Renal cortex interstitium (tissue), 11 donors: ENCODE data around the gene KIFC3. TPM values are rescaled to one million over a fixed set of nuclear protein-coding genes. Genes with fewer than 3 reads are reported as not detected.
"Not testable (repeated sequence)": the region's sequence is repeated elsewhere in the genome, so short reads cannot be mapped to it uniquely, and the experiment has no call there.

ENCODE experiments used
- DNase-seq, 11 donors: peaks; one replicate each; pipeline ENCODE4 v3.0.0-alpha.2; 2013; ENCODE audit warnings: low read depth in 9 of 11, low spot score in 4 of 11; ENCODE audit errors: extremely low read depth in 1 of 11
- polyA plus RNA-seq, 3 donors: library from polyadenylated mRNA; unstranded; fragments of 120-200 nt; gene quantifications; one replicate each; pipeline ENCODE4 v1.2.1, GENCODE V29; 2013; ENCODE audit not compliant: insufficient read length in 3 of 3

KIFC3 gene
- polyA plus RNA-seq, 3 donors: 40.0 to 92.3 (median 58.4) TPM

DNA sequence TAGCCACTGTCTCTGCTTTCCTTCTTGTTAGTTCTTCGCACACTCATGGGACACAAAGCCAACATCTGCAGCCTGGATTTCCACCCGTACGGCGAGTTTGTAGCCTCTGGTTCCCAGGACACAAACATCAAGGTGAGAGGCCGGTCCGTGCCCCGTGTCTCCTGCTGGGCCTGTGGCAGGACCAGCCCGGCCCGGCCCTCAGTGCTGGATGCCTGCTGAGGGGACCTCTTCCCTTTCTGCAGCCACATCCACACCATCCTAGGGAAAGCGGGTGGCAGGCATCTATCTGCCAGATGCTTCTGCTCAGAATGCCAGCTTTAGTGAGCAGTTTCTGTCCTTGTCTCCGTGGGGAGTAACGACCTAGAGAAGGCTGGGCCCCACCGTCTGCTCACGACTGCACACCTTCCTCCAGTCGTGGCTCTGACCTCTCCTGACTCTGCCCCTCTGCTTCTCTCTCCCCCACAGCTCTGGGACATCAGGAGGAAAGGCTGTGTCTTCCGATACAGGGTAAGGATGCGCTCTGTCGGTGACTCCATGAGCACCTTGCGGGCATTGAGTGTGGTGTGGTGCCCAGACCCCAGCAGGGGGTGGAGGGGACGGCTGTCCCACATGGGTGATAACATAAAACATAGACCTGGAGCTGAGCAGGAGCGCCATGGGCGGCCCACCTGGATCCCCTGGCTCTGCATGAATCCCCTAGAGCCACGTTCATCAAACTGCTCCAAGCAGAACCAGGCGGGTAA is 51.3 kb downstream of the KIFC3 start:
- DNase-seq: no peak

DNA sequence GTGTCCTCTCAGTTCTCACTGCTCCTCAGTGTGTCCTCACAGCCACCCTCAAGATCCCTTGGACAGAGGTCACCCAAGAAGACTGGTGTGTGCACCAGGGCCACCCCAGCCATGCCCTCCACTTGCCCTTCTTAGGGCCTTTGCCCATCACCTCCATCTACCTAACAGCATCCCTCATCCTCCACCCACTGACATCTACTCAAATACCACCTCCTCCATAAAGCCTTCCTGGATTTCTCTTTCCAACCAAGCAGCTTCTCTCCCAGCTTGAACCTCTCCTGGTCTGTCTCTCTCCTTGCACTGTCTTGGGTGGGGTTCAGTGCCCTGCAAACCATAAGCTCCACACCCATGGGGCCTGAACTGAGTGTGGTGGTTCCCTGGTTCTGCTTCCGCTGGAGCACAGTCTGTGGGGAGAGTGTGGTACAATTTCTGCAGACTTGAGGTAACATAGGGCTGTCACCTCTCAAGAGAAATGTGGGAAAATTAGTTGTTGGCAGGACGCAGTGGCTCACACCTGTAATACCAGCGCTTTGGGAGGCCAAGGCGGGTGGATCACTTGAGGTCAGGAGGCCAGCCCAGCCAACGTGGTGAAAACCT is 52.3 kb downstream of the KIFC3 start:
- DNase-seq: no peak

DNA sequence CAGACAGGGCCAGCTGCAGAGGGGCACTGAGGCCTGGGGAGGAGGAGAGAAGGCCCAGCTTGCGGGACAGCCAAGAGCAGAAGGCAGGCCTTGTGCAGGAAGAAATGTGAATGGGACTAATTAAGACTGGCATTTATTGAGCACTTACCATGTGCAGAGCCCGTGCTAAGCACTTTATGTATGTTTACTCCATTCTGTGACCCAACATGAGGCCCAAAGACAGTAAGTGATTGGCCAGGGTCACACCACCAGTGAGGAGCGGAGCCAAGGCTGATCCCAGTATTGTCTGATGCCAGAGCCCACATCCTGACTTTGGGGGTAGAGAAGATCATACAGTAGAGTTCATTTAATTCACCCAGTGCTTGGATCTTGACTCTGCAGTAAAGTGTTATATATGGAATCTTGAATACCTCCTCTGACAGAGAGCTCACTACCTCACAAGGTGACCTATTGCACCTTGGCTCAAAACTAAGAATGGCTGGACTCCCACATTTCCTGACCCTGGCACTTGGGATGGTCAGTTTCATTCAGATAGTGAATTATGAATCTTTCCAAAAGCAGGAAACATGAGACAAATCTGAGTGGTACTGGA is 53.1 kb downstream of the KIFC3 start:
- DNase-seq: no peak

DNA sequence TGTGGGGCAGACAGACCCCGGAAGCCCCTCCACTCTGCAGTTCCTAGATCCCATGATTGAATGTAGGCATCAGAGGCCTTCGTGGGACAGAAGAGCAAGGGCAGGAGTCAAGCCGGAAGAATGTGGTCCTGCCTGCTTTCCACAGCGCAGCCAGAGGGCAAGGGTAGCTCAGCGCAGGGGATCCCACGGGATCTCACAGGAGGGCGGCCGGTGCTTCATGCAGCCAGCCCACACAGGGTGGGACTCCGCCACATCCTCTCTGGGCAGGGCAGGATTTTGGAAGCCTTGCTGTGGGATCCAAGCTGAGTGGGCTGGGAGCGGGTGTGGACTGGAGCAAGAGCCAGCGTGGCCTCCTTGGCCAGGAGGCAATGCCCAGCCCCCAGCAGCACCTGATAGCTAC is 53.7 kb downstream of the KIFC3 start:
- DNase-seq: no peak

DNA sequence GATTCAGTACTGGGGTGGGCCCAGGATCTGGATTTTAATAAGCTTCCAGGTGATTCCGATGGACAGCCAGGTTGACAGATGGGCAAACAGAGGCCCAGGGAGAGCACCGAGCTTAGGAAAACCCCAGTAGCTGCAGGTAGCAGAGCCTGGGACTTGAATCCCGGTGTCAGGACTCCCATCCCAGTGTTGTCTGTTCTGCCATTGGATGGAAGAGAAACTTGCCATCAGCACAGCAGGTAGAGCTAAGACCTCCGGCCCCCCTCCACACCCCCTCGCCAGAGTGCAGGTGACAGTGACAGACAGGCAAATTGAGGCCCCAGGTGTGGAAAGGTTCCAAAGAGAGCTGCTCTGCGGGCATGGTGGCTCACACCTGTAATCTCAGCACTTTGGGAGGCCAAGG is 54.3 kb downstream of the KIFC3 start:
- DNase-seq: no peak

DNA sequence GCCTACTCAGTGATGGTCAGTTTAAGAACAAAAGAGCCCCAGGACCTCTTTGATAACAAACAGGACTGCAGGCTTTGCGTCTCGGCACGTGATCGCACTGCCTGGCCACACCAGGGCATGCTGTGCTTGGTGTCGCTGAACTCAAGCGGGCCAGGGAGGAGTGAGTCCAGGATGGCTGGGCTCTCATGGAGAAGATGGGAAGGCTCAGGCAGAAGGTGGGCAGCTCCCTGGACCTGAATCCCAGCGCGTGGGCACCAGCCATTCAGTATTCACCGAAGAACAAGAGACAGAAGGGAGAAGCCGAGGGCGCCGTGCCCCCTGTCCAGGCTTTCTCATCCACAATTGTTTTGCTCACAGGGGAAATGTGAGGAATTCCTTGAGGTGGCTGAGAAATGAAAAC is 54.8 kb downstream of the KIFC3 start:
- DNase-seq: no peak

DNA sequence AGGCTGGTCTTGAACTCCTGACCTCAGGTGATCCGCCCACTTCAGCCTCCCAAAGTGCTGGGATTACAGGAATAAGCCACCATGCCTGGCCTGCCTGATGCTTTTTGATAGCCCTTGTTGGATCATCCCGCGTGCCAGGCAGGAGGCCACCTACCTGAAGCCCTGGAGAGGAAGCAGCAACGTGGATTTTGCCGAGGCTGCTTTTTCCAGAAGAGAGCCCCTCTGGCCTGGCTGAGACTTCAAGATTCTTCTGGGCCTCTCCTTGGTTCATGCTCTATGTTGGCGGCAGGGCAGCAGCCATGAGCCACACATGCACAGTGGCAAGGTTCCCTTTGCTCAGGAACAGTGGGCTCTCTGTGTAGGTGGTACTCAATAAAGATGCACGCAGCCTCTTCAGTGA is 55.2 kb downstream of the KIFC3 start:
- DNase-seq: no peak

DNA sequence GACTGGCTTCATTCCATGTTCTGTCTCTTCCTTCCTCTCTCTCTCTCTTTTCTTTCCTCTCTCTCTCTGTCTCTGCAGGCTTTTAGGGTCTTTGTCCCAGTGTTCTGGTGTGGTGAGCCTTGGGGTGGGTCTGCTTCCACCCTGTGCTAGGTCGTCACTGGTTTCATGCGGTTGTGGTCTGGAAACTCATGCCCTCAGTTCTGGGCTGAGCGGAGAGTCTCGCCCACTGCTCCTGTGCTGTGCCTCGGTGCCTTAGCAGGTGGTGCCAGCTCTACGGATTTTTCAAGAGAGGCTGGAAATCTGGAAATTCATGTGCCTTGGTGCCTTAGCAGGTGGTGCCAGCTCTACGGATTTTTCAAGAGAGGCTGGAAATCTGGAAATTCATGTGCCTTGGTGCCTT is 56.0 kb downstream of the KIFC3 start:
- DNase-seq: not testable (repeated sequence)

DNA sequence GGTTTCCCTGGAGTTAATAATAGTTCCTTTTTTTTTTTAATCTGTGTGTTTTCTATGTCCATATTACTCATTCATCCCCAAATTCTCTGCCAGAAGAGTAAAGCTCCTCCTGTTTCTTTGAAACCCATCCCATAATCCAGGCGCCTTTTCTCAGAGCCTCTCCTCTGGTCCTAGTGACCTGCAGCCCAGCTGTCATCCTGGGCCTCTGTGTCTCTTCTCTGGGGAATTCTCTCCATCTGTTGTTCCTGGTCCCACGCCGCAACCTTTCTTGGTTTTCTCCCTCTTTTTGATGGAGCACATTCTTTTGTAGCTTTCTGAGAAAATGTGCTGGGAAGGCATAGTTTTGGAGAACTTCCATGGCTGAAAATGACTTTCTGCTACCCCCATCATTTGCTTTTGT is 56.5 kb downstream of the KIFC3 start:
- no peak for DNase-seq

DNA sequence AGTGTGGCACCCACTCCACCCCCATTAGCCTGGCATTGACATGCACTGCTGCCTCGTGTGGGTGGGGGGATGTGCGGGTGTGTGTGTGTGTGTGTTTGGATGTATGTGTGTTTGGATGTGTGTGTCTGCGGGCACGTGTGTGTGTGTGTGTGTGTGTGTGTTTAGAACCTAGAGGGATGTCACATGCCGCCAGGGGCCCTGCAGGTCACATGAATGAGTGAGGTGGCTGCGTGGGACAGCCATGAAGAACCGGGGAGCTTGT is 57.7 kb downstream of the KIFC3 start:
- DNase-seq: no peak

DNA sequence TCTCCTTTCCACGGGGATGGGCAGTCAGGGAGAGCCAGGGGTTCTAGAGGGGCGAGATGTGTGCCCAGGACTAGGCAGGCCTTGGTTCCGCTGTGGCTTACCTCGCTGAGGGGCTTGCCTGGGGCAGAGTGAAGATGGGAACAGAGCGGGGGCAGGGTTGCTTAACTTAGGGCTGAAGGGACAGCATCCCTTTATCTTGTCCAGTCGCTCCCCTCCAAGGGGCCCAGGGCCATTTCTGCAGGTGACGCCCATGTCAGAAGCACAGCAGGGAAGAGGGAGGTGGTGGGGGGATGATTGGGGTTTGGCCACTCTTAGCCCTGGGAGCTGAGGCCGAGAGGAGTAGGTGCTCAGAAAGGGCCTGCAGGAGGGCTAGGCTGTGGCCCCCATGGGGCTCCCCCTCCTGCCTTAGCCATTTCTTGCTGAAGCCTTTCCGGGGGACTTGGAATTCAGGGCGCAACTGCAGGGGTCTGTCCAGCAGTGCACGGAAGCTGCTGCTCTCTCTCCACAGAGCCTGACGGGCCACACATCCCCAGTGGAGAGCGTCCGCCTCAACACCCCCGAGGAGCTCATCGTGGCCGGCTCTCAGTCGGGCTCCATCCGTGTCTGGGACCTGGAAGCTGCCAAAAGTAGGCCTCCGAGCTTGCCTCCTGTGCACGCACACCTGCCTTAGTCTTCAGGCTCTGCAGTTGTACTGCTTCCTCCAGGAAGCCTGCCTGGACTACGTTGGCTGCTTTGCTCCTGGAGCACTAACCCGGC is 58.2 kb downstream of the KIFC3 start:
- no peak for DNase-seq

DNA sequence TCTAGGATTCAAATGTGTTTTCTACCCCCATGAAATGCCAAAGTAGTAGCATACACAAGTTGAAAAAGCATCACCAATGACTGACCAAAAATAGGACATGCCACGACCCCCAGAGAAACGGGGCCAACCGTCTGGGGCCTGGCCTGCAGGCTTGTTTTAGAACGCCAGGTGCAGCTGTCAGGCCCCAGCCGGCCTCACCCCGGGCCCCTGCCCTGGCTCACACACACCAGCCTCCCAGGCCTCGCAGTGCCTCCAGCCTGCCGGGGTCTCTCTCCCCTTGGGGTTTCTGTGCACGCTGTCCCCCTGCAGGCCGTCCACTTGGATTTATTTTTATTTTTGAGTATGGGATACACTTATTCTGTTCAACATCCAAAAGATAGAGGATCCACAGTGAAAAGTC is 58.8 kb downstream of the KIFC3 start:
- no peak for DNase-seq

DNA sequence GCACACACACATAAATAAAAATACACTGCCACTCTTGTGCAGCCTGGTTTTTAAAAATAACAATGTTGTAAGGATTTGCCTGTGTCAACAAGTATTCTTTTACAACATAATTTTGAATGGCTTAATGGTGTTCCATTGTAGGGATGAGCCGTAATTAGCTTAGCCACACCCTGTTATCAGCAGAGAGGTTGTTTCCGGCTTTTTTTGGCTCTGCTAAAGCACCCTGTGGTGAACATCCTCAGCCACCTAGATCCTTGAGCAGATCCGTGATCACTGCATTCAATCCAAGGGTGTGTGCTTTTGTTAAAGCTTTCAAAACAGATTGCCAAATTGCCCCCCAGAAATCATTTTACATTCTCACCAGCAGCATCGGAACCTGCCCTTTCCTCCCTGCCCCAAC is 59.7 kb downstream of the KIFC3 start:
- DNase-seq: no peak

DNA sequence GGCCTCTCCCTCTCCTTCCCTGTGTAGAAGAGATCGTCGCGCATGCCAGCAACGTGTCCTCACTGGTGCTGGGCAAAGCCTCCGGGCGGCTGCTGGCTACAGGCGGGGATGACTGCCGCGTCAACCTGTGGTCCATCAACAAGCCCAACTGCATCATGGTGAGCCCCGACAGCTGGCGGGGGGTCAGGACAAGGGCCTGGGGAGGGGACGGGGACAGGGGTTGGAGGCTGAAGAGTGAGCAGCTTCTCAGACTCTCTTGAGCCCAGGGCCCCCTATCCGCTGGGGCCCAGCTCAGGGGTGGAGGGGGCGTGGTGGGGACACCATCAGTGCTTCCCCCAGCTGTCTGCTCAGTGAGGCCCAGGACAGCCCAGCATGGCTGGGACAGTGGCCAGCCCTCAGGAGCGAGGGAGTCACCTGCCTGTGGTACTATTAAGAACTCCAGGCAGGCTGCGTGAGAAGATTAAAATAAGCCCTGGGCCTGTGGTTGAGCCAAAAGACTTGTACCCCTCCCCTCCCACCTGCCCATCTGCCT is 60.6 kb downstream of the KIFC3 start:
- no peak for DNase-seq

DNA sequence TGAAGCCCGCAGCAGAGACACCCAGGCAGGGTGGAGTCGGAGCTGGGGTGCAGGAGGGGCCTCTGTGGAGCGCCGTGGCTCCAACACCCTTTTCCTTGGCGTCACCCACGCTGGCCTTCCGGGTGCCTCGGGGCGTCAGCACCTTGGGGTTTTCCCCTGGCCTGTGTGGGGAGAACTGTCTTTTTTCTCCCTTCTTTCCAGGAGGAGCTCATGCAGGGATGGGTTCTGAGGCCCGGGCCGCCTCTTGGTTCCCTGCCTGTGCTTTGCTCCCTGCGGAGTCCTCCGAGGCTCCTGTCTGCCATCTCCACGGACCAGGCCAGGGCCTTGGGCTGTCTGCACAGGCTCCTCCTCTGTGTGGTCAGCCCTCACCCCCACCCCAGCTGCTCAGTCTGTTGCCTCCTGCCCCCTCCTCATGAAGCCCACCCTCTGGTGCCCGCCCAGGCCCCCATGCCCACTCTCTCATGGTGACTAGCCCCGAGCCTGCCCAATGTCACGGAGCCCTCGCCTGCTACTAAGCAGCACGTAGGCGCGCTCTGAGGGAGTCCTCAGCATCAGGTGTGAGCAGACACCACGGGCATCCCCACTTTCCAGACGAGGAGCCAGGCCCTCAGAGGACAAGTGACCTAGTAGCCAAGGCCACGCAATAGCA is 61.7 kb downstream of the KIFC3 start:
- DNase-seq: no peak

DNA sequence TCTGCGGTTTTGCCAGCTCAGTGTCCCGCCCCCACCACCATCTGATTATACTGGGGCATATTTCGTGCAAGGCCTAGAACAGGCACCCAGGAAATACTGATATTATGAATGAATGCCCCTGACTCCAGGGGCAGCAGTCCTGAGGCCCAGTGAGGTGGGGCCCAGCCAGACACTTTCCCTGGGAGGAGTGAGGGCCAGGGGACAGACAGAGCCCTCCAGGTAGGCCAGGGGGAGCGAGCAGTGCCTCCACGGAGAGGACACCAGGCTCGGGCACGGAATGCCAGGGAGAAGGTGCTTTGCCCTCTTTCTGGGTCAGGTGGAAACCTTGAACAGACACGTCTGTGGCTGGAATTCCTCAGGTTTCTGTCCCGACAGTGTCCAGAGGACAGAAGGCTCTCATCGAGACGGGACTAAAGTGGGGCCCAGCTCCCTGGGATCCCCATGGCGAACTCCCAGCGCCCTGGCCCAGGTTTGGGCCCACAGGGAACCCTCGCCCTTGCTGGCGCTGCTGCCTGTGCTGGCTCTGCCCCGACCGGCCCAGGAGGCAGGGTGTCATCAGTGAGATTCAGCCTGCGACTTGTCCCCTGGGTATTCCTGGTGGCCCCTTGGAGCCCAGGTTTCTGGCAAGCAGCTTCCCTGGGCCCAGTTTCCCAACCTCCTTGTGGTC is 62.4 kb downstream of the KIFC3 start:
- no peak for DNase-seq

DNA sequence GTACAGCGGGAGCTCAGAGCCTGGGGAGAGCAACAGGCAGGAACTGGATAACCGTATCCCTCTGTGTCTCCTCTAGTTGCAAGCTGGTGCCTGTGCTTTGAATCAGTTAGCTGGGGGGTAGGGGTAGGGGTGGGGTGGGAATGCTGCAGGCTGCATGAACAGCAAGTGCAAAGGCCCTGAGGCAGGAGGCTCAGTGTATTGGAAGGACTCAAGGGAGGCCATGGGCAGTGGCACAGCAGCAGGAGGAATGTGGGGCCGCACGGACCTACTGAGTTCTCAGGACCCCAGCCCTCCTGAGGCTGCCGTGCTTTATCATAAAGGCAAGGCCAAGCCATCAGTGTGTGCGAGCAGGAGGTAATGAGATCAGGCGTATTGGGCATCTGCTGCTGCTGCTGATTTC is 63.4 kb downstream of the KIFC3 start:
- DNase-seq: no peak

DNA sequence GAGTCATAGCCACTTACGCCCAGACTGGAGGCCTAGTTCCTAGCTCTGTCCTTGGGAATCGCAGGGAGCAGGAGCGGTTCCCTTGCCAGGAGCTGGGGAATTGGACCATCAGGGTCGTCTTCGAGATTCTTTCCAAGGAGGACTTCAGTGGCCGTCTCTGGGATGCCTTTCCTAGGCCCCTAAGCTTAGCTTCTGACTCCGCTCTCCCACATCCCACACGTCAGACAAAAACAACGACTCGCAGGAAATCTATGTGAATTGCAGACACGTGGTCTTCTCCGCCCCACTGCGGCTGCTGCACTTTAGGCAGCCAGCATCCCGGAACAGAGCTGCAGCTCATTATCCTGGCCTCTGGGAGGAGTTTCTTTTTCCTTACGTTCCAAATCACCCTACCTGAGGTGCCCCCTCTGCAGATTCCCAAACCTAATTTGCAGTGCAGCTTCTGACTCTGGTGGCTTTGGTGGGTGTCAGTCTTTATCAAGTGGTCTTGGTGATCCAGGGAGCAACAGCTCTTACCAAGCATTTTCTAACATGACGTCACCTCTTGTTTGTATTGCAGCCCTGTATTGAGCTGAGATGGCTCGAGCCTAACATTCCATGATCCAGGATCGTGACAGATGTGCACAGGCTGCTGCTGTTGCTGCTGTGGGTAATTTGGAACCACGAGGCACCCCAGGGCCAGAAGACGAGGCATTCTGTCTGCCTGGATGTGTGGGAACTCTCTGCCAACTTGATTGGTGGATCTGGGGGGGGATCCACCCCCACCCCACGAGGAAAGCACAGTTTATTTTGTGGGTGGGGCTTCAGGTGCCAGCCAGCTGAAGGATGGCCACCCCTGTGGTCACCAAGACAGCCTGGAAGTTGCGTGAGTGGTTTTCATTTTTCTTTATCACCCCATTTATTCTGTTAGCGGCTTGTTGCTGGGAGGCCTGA is 65.6 kb downstream of the KIFC3 start:
- peak in 8 of 11 donors; percentile 36 to 63 (median 54) for DNase-seq
